GM12892 (cell line): Measurements from ENCODE around the gene KRTAP20-3.

Experiments used
- POLR2A ChIP-seq: IDR thresholded peaks from 2 replicates; pipeline ENCODE4 v1.6.1; 2011; ENCODE audit warnings: low read depth, low read length, control low read depth
- POLR2AphosphoS5 ChIP-seq: IDR thresholded peaks from 2 replicates; pipeline ENCODE4 v1.6.1; 2011; ENCODE audit warnings: low read depth, low read length, control low read depth
- TAF1 ChIP-seq: IDR thresholded peaks from 2 replicates; pipeline ENCODE4 v1.6.1; 2011; ENCODE audit warnings: low read depth, mild to moderate bottlenecking, control low read depth, low read length, borderline replicate concordance

GRCh38 chr21:30600787-30601186, 41.9 kb upstream of the KRTAP20-3 start, which contains the start of gene KRTAP22-1:
- TF ChIP-seq POLR2A: no peak
- TF ChIP-seq POLR2AphosphoS5: no peak
- TF ChIP-seq TAF1: no peak
